ENCODE measurements around the gene COL1A2. TPM values are rescaled to one million over a fixed set of nuclear protein-coding genes. Genes with fewer than 3 reads are reported as not detected.

Gene COL1A2
- total and polyA plus RNA-seq, 2 donors (not counting 1 experiment from before 2014, with no cell fraction given): 2,400 to 3,638 TPM

DNA sequence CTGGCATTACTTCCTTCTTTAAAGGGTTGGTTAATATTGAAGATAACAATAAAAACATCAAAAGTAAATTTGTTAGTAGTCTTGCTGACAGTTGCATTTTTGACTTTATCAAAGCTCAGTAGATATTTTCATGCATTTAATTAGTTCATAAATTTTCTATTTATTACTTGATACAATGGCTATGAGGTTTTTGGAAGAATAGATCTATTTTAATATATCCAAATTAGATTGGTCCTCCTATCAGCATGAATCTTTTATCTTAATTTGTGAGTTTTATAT, 16.4 kb downstream of the COL1A2 start:
- Histone ChIP-seq H3K79me2 (ENCODE audit: control insufficient read depth, insufficient read depth, low read length) (peaks cover 68% of the 10 kb centered on the region), H3K4me2 (ENCODE audit: extremely low read depth, insufficient read depth, low read length) (no peak overlapping the region), H4K20me1 (ENCODE audit: control insufficient read depth, extremely low read depth, insufficient read depth, low read length) (peaks cover 4% of the 10 kb centered on the region), H3K9ac (ENCODE audit: insufficient read depth, low read length) (no peak overlapping the region), H3K4me3 (replicated peaks in 1 of 4; ENCODE audit: control extremely low read depth in 1 of 4, insufficient read depth in 1 of 4, low read depth in 3 of 4, low read length in 4 of 4) (no peak overlapping the region), H3K36me3 (ENCODE audit: control insufficient read depth, insufficient read depth, low read length) (peaks cover 20% of the 10 kb centered on the region), H3K4me1 (ENCODE audit: control insufficient read depth, extremely low read depth, insufficient read depth, low read length) (peaks cover 34% of the 10 kb centered on the region), H3K27ac (ENCODE audit: insufficient read depth, low read length) (no peak overlapping the region), H3K27me3 (ENCODE audit: control insufficient read depth, insufficient read depth, low read length) (no peaks in the 10 kb centered on the region), H3K9me3 (ENCODE audit: control insufficient read depth, insufficient read depth, low read depth, low read length) (no peaks in the 10 kb centered on the region), H2AFZ (ENCODE audit: low read length) (no peak overlapping the region)
- TF ChIP-seq, protein P1, sequence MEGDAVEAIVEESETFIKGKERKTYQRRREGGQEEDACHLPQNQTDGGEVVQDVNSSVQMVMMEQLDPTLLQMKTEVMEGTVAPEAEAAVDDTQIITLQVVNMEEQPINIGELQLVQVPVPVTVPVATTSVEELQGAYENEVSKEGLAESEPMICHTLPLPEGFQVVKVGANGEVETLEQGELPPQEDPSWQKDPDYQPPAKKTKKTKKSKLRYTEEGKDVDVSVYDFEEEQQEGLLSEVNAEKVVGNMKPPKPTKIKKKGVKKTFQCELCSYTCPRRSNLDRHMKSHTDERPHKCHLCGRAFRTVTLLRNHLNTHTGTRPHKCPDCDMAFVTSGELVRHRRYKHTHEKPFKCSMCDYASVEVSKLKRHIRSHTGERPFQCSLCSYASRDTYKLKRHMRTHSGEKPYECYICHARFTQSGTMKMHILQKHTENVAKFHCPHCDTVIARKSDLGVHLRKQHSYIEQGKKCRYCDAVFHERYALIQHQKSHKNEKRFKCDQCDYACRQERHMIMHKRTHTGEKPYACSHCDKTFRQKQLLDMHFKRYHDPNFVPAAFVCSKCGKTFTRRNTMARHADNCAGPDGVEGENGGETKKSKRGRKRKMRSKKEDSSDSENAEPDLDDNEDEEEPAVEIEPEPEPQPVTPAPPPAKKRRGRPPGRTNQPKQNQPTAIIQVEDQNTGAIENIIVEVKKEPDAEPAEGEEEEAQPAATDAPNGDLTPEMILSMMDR (conservative IDR thresholded peaks at IDR 0.05 in 1 of 2, IDR thresholded peaks at IDR 0.05 in 1 of 2; ENCODE audit: low read depth in 1 of 2, low read length in 2 of 2): no peak
- TF ChIP-seq EZH2 (IDR thresholded peaks at IDR 0.05; ENCODE audit: low read length, missing control alignments): no peak
- DNase-seq (ENCODE audit: low read depth in 2 of 2): no peak

DNA sequence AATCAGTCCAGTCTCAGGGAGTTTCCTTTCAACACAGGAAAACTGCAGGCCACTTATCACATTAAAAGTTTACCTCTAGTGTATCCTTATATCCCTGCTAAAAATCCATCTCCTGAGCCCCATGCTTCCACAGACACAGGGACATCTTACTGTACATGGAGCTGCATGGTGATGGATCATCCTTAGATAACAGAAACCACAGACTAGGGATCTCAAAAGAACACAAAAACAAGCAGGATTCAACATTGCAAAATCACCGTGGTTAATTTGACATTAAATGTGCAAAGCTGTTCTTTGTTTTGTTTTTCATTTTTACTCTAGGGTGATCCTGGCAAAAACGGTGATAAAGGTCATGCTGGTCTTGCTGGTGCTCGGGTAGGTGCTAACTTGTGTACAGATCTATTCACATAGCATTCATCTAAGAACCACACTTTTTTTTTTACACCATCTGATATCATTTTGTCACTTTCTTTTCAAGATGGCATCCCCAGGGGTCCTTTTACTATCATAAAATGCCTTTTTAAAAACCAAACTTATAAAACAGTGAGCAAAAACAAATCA, 18.1 kb downstream of the COL1A2 start:
- TF ChIP-seq, protein P1 (conservative IDR thresholded peaks at IDR 0.05 in 1 of 2, IDR thresholded peaks at IDR 0.05 in 1 of 2; ENCODE audit: low read depth in 1 of 2, low read length in 2 of 2): no peak
- TF ChIP-seq EZH2 (IDR thresholded peaks at IDR 0.05; ENCODE audit: low read length, missing control alignments): no peak
- H4K20me1 ChIP-seq (ENCODE audit: control insufficient read depth, extremely low read depth, insufficient read depth, low read length): peaks cover 6% of the 10 kb centered on the region
- H3K36me3 ChIP-seq (ENCODE audit: control insufficient read depth, insufficient read depth, low read length): peaks cover 29% of the 10 kb centered on the region
- H3K79me2 ChIP-seq (ENCODE audit: control insufficient read depth, insufficient read depth, low read length): peaks cover 65% of the 10 kb centered on the region
- H3K9me3 ChIP-seq (ENCODE audit: control insufficient read depth, insufficient read depth, low read depth, low read length): no peaks in the 10 kb centered on the region
- peak; percentile 61 to 63 for DNase-seq (ENCODE audit: low read depth in 2 of 2)
- no peaks in the 10 kb centered on the region for H3K27me3 ChIP-seq (ENCODE audit: control insufficient read depth, insufficient read depth, low read length)
- H3K9ac ChIP-seq (ENCODE audit: insufficient read depth, low read length): no peak overlapping the region
- H3K4me1 ChIP-seq (ENCODE audit: control insufficient read depth, extremely low read depth, insufficient read depth, low read length): peaks cover 38% of the 10 kb centered on the region
- H3K4me2 ChIP-seq (ENCODE audit: extremely low read depth, insufficient read depth, low read length): peak overlapping the region; percentile 30
- peak overlapping the region; percentile 17 for H3K27ac ChIP-seq (ENCODE audit: insufficient read depth, low read length)
- no peak overlapping the region for H2AFZ ChIP-seq (ENCODE audit: low read length)
- peak overlapping the region in 1 of 4 experiments; percentile 8 for H3K4me3 ChIP-seq (replicated peaks in 1 of 4; ENCODE audit: control extremely low read depth in 1 of 4, insufficient read depth in 1 of 4, low read depth in 3 of 4, low read length in 4 of 4)

DNA sequence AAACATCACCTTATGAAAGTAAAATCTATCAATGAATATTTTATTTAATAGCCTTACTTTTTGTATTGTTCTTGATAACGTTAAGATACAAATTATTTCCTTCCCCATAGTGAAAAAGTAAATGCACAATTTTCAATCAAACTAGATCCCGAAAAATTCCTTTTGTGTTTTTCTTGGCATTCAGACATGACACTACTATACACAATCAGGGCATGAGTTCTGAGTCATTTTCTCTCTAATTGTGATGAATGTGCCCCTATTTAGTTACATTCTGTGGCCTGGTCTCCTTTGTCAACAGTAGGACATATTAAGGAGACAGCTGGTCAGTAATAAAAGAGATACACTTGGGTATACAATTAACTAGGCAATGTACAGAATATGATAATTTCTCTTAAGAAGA, 19.8 kb downstream of the COL1A2 start:
- Histone ChIP-seq H4K20me1 (ENCODE audit: control insufficient read depth, extremely low read depth, insufficient read depth, low read length) (peaks cover 1% of the 10 kb centered on the region), H3K27ac (ENCODE audit: insufficient read depth, low read length) (no peak overlapping the region), H3K4me3 (replicated peaks in 1 of 4; ENCODE audit: control extremely low read depth in 1 of 4, insufficient read depth in 1 of 4, low read depth in 3 of 4, low read length in 4 of 4) (peak overlapping the region in 1 of 4 experiments; percentile 4)

More for the DNA sequence above, 19.8 kb downstream of the COL1A2 start:
- Histone ChIP-seq H3K36me3 (ENCODE audit: control insufficient read depth, insufficient read depth, low read length) (peaks cover 29% of the 10 kb centered on the region), H2AFZ (ENCODE audit: low read length) (no peak overlapping the region), H3K27me3 (ENCODE audit: control insufficient read depth, insufficient read depth, low read length) (no peaks in the 10 kb centered on the region), H3K9me3 (ENCODE audit: control insufficient read depth, insufficient read depth, low read depth, low read length) (no peaks in the 10 kb centered on the region), H3K4me2 (ENCODE audit: extremely low read depth, insufficient read depth, low read length) (no peak overlapping the region), H3K4me1 (ENCODE audit: control insufficient read depth, extremely low read depth, insufficient read depth, low read length) (peaks cover 39% of the 10 kb centered on the region), H3K79me2 (ENCODE audit: control insufficient read depth, insufficient read depth, low read length) (peaks cover 55% of the 10 kb centered on the region), H3K9ac (ENCODE audit: insufficient read depth, low read length) (no peak overlapping the region)
- TF ChIP-seq, protein P1 (conservative IDR thresholded peaks at IDR 0.05 in 1 of 2, IDR thresholded peaks at IDR 0.05 in 1 of 2; ENCODE audit: low read depth in 1 of 2, low read length in 2 of 2): no peak
- no peak for TF ChIP-seq EZH2 (IDR thresholded peaks at IDR 0.05; ENCODE audit: low read length, missing control alignments)
- peak; percentile 70 to 76 for DNase-seq (ENCODE audit: low read depth in 2 of 2)

All from fibroblast of lung (primary cell).